AG20443 (cell line): ENCODE data around the gene SLC34A1.
"Not testable (repeated sequence)": the region's sequence is repeated elsewhere in the genome, so short reads cannot be mapped to it uniquely, and the experiment has no call there.

Experiments
- DNase-seq: peaks from one replicate; pipeline ENCODE4 v3.0.0; 2012; ENCODE audit warnings: low spot score, mixed read lengths

SLC34A1 gene

GRCh38 chr5:177410575-177410974 lies 26.3 kb downstream of the SLC34A1 start:
- no peak for DNase-seq

- DNase-seq, result no peak
Measured at GRCh38 chr5:177412603-177413233, 28.5 kb downstream of the SLC34A1 start.

GRCh38 chr5:177414481-177414880 lies 30.2 kb downstream of the SLC34A1 start:
- DNase-seq, result no peak

GRCh38 chr5:177417081-177417480 lies 32.8 kb downstream of the SLC34A1 start:
- DNase-seq, result not testable (repeated sequence)

GRCh38 chr5:177419046-177419445 lies 34.8 kb downstream of the SLC34A1 start:
- no peak for DNase-seq

GRCh38 chr5:177420472-177420871 lies 36.2 kb downstream of the SLC34A1 start:
- DNase-seq, result not testable (repeated sequence)

- DNase-seq, result no peak
Measured at GRCh38 chr5:177421062-177421798, 37.0 kb downstream of the SLC34A1 start.

- no peak for DNase-seq
Measured at GRCh38 chr5:177423671-177424070, 39.4 kb downstream of the SLC34A1 start.

GRCh38 chr5:177425196-177425800 lies 41.1 kb downstream of the SLC34A1 start:
- DNase-seq, result no peak

GRCh38 chr5:177425801-177426565 lies 41.7 kb downstream of the SLC34A1 start:
- DNase-seq, result peak; percentile 99

- peak; percentile 68 for DNase-seq
Measured at GRCh38 chr5:177426566-177427210, 42.5 kb downstream of the SLC34A1 start, which contains the start of gene GRK6. TSS of gene GRK6 (plus strand) at chr5:177426676. CDS start at chr5:177426846, 170 bp downstream.

GRCh38 chr5:177427211-177427822 lies 43.1 kb downstream of the SLC34A1 start:
- DNase-seq, result no peak

GRCh38 chr5:177427919-177428573 lies 43.8 kb downstream of the SLC34A1 start:
- no peak for DNase-seq

GRCh38 chr5:177428574-177429217 lies 44.5 kb downstream of the SLC34A1 start:
- no peak for DNase-seq

GRCh38 chr5:177429248-177430040 lies 45.2 kb downstream of the SLC34A1 start:
- DNase-seq, result no peak

GRCh38 chr5:177430140-177430951 lies 46.1 kb downstream of the SLC34A1 start:
- no peak for DNase-seq

- no peak for DNase-seq
Measured at GRCh38 chr5:177430972-177431316, 46.7 kb downstream of the SLC34A1 start.

GRCh38 chr5:177431317-177432142 lies 47.3 kb downstream of the SLC34A1 start:
- no peak for DNase-seq
